Fibroblast of mammary gland (primary cell): ENCODE data around the gene TECPR1.

Experiments
- DNase-seq: peaks from one replicate; pipeline ENCODE4 v3.0.0-alpha.2; 2010; ENCODE audit warnings: low read depth
- H3K4me3 ChIP-seq: 2 replicates; pipeline ENCODE4 v1.5.1; 2011; ENCODE audit warnings: low read depth, mild to moderate bottlenecking, low read length, moderate library complexity; ENCODE audit not compliant: control insufficient read depth
- TF ChIP-seq, protein P1 (sequence below): conservative IDR thresholded peaks from 2 replicates; pipeline ENCODE4 v1.5.1; 2011; ENCODE audit warnings: low read depth, low read length, inconsistent platforms; ENCODE audit not compliant: control insufficient read depth, insufficient read depth

TECPR1 gene

DNA sequence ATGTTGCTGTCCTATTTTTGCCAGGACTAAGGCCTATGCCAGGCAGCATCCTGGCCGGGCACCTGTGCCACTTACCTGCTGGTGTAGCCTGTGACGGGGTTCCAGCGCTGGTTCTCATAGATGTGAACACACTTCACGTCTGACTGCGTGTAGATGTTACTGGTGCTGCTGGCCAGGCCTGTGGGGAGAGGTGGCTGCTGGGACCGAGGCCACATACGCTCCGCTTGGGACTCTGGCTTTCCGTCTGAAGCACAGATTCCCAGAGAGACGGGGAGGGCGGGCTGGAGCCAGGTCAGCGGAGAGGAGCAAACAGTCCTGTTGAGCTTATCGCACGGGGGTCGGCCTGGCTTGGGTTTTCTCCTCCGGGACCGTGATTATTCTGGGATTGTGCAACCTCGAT lies 24.1 kb downstream of the TECPR1 start:
- H3K4me3 ChIP-seq = no peak overlapping the region
- TF ChIP-seq, protein P1, sequence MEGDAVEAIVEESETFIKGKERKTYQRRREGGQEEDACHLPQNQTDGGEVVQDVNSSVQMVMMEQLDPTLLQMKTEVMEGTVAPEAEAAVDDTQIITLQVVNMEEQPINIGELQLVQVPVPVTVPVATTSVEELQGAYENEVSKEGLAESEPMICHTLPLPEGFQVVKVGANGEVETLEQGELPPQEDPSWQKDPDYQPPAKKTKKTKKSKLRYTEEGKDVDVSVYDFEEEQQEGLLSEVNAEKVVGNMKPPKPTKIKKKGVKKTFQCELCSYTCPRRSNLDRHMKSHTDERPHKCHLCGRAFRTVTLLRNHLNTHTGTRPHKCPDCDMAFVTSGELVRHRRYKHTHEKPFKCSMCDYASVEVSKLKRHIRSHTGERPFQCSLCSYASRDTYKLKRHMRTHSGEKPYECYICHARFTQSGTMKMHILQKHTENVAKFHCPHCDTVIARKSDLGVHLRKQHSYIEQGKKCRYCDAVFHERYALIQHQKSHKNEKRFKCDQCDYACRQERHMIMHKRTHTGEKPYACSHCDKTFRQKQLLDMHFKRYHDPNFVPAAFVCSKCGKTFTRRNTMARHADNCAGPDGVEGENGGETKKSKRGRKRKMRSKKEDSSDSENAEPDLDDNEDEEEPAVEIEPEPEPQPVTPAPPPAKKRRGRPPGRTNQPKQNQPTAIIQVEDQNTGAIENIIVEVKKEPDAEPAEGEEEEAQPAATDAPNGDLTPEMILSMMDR = no peak
- no peak for DNase-seq

DNA sequence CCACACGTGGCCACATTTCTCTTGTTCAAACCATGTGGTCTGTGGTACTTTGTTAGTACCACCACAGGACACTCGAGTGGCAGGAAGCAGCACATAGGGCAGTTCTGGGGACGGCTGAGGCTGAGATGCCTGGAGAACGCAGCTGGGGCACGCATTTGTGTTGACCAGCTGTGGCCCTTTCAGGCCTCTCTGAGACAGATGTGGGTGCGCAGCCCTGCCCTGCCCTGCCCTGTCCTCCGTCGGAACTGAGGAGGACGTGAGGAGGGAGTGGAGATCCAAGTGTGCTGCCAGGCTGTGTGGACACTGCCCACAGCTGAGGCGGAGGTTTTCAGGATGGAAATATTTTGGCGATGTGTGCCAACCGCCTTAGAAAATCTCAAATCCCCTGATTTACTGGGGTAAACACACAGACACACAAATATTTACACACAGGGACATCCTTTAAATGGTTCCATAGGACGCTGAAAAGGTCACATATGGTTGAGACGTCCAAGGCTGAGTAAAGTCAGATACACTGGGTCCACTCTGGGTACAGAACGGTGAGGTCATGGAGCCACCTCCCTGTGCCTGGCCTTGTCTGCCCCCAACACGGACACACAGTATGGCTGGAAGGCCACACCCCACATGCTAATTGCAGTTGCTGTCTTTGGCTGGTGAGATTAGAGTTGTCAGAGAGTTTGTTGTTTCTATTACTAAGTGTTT lies 26.0 kb downstream of the TECPR1 start:
- TF ChIP-seq, protein P1 = no peak
- no peak overlapping the region for H3K4me3 ChIP-seq
- DNase-seq = no peak

DNA sequence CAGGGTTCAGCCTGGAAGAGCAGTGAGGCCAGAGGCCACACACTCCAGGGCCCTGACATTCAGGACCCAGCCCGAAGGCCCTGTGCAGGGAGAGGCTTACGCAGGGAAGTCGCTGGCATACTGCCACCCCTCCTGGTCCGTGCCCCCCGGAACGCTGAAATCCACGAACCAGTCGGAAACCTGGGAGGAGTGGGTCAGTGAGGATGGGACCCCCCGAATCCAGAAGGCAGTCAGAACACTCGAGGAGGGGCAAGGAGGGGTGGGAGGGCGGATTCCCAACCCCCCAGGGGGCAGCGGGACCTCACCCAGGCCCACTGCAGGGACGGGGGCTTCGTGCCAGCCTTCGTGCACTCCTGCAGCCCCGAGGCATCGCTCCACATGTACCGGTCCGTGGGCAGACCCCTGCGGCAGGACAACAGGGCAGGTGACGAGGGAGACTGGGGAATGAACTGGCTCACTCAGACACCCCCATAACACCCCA lies 27.3 kb downstream of the TECPR1 start:
- DNase-seq = no peak
- H3K4me3 ChIP-seq = no peak overlapping the region
- TF ChIP-seq, protein P1 = no peak

DNA sequence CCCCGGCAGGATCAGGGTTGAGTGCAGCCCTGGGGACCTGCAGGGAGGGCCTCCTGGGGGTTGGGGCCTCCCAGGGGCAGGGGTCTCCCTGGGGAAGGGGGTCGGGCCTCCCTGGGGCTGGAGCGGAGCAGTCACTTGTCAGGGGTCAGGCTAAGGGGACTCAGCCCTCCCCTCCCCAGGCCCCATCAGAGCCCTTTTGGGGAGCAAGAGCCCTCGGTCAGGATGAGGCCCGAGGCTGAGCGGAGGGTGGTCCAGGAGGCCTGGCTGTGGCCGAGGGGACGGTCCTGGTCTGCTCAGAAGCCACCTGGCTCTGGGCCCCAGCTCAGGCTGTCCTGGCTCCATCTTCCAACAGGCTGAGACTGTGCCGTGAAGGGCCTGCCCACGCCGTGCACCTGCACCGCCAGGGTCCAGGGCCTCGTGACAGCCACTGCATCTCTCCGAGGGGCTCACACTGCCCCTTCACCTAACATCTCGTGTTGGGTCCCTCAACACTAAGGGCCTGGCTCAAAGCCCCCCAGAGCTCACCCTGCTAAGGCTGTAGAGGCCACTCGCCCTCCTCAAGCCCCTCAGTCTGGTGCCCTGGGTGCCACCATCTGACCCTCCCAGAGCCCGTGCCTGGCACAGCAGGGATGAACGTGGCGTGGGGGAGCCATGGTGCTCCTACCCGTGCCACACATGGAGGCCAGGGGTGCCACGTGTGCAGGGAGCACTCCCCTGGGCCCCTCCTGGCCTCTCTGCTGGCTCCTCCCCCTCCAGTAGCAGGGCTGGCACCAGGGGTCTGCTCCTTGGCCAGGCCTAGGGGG lies 27.9 kb downstream of the TECPR1 start:
- no peak overlapping the region for H3K4me3 ChIP-seq
- TF ChIP-seq, protein P1 = no peak
- DNase-seq = no peak

DNA sequence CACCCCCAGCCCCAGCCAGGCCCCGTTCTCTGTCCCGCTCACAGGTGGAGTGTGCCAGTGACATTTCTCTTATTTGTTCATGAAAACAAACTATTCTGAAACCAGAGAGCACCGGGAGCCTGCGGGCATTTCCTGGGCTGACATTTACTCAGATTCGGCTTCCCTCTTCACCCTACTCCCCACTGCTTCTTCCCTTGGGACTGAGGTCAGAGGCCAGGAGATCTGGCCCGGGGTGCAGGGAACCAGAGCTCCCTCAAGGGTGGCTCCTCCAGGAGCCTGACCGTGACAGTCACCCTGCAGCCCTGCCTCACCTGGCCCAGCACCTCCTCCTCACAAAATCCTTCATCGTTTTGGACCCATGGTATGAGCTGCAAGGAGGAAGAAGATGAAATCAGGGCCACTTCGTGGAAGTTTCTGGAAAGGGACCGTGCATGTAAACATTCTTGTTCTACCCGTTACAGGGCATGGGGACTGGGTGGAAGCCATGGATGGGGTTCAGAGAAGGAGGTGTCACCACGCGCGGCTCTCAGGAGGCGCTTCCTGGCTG lies 28.6 kb downstream of the TECPR1 start:
- H3K4me3 ChIP-seq = no peak overlapping the region
- TF ChIP-seq, protein P1 = no peak
- DNase-seq = no peak

DNA sequence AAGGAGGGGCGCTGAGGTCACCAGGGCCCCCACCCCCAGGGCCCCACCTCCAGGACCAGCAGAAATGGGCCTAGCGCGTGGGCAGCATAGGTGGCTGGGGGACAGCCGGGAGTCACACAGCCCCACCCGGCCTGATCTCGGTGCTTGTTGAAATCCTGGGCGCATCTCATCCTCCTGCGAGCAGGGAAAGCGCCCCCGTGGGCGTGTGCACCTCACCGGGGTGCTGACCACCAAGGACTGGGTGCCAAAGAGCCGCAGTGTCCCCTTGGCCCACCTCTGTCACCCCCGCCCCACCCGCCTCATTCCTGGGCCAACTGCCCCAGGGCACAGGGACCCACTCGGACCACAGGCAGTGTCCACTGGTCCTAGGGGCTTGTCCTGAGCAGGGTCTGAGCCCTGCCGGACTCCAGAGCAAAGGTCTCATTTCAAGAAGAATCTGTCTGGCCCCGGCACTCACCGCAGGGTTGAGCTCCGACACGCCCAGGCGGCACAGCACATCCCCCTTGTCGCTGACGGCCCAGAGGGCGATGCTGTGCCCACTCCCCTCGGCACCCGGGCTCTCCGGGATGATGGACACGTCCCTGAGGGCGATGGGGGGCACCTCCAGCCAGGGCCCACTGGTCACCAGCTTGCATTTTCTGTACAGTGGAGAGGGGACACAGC lies 29.4 kb downstream of the TECPR1 start:
- TF ChIP-seq, protein P1 = no peak
- no peak for DNase-seq
- no peak overlapping the region for H3K4me3 ChIP-seq
